Measurements from ENCODE around the gene P2RX6. TPM values are rescaled to one million over a fixed set of nuclear protein-coding genes. Genes with fewer than 3 reads are reported as not detected.
A peak's percentile ranks its signal among the peaks of the same experiment; 100 is the strongest.

The P2RX6 gene
- total RNA-seq, 1 experiment from 2014 or later: 0.45 TPM

DNA sequence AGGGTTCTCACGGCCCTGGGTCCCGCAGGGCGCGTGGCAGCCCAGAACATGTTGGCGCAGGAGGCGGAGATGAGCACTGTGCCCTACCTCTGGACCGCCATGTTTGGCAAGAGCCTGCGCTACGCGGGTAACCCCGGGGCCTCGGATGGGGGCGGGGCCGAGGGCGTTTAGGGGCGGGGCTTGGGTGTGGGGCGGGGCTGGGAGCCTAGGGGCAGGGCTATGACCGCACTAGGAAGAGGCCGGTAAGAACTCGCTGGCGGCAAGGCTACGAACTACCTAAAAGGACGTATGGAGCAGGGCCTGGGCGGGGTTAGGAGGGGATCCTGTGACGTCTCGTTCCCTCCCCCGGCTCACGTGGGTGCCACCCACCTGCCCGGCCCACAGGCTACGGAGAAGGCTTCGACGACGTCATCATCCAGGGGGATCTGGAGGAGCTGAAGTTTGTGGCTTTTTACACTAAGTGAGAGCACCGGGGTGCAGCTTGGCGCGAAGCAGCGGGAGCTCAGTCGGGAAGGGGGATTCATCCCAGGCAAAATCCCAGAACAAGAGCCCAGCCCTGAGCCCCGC, 35.6 kb upstream of the P2RX6 start:
- no peak for DNase-seq (ENCODE audit: low read depth)

DNA sequence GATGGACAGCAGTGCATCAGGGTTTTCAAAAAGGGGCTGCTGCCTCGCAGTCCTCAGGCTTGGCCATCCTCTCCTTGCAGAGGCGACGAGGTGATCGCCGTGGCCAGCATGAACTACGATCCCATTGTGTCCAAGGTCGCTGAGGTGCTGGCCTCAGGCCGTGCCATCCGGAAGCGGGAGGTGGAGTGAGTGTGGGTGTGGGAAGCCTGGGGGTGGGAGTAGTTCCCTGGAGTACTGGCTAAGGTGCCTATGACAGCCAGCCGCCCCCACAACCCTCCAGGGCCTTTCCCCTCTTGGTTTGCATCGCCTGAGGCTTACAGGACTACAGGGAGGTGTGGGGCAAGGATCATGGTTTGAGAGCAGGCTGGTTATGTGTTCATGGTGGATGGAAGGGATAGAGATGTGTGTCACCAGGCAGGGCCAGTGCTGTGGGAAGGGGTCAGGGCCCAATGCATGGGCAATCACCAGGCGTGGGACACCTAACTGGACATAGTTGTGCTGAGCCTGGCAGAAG, 35.0 kb upstream of the P2RX6 start:
- DNase-seq (ENCODE audit: low read depth): no peak

DNA sequence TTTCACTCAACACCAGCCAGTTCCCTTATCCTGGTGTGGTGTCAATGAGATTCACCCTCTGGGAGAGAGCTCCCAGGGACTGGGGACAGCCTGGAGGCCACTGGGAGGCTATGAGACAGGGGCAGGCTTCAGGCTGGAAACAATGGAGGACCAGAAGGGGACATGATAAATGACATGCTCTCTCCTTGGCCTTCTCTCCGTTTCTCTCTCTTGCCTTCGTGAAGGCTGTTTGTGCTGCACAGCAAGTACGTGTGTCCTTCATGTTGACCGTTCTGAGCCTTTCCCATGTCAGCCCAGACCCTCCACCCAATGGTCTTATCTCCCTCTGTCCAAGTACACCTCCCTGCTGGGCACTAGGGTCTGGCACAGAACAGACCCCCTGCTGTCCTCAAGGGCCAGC, 34.4 kb upstream of the P2RX6 start:
- no peak for DNase-seq (ENCODE audit: low read depth)

DNA sequence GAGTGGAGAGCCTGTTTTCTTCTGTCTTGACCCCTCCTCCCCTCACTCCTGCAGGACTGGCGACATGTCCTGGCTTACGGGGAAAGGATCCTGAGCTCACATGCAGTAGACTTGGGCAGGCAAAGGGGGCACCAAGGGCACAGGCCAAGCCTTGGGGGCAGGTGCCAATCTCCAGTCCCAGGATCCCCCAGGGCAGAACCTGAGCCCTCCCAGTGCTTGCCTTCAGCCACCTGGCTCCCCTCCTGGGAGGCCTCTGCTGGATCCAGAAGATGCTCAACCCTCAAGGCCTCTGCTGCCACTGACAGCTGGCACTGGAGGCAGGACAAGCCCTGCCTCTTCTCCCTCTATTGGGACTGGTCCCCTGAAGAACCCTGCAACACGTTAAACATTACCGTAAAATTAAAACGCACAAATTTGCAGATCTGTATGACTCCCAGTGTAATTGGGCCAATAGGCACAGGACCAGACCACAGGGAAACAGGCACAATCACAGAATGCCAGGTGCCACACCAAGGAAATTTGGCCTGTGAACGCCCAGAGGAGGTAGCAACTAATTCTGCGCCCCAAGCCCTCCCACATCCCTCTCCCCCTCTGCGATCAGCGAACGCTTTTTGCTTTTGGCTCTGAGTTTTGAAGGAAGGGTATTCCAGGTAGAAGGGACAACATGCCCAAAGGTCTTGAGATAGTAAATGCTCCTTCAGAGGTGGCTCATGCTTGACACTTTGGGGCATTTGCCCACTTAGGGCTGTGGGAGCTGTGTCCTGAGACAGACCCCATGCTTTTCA, 33.8 kb upstream of the P2RX6 start:
- no peak for DNase-seq (ENCODE audit: low read depth)

DNA sequence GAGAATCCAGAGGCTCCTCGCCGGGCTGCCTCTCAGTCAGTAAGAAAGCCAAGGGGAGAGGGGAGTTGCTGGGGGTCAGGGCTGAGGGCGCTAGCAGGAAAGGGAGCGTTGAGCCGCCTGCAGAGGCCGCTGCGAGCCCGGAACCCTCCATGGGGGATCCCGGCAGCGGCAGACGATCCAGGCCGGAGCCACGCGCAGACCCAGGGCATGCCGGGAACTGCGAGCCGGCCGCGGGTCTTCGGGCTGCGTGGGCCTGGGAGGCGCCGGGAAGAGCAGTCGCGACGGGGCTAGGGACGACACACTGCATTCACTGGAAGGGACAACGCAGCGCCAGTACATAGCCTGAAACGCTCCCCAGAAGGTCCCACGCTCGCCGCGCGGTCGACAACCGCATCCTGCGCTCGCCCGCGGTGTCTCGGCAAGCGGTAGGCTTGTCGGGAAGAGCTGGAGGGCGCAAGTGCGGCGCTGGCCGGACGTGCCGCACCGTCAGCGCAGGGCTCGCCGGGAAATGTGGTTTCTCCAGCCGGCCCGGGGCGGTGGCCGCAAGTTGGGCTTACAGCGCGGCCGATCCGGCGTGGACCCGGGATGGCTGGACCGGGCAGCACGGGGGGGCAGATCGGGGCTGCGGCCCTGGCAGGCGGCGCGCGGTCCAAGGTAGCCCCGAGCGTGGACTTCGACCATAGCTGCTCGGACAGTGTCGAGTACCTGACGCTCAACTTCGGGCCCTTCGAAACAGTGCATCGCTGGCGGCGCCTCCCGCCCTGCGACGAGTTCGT, 33.0 kb upstream of the P2RX6 start, which contains the start of gene LZTR1:
Gene LZTR1 (plus strand): TSS at position 511 of the 776 bp plus-strand sequence. CDS start 75 bp downstream, at position 586.
- peak; percentile 83 for DNase-seq (ENCODE audit: low read depth)

DNA sequence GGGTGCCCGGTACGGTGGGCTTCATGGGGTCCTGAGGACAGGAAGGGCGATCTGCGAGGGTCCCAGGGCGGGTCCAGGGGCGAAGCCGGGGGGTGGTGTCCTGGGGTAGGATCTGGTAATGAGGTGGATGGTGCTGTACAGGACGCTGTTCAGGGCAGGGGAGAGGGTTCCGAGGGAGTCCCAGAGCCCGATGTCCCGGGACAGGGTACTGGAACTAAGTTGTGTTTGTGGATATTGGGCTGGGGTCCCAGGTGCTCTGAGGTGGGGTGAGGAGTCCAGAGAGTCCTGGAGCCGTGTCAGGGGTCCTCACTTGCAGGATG, 32.4 kb upstream of the P2RX6 start:
- no peak for DNase-seq (ENCODE audit: low read depth)

DNA sequence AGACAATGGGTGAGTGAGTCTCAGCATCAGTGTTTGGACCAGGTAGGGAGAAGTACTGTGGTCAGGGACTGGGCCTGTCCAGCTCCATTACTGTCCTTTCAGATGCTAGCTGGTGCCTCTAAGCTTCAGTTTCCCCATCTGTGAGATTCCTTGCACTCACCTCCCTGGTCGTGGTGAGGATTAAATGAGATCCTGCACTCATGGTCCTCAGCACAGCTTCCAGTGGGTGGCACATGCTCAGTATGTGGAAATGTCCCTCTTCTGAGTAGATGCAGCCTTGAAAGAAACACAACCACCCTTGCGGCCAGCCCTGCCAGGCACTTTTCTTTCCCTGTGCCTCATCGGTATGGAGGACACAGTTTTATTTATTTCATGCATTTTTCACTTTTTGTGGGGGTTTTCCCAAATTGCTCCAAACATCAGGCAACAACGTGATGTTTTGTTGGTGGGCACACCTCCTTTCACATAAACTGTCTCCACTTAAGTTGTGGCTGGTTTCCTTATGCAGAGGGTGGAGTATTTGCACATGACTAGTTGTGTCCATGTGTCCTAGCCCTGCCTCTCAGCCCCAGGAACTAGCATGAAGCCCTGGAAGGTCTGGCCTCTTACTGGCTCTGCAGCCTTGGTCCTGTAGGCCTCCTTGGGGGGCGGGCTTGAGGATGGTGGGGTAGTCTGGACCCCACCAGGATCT, 31.7 kb upstream of the P2RX6 start:
- DNase-seq (ENCODE audit: low read depth): no peak

DNA sequence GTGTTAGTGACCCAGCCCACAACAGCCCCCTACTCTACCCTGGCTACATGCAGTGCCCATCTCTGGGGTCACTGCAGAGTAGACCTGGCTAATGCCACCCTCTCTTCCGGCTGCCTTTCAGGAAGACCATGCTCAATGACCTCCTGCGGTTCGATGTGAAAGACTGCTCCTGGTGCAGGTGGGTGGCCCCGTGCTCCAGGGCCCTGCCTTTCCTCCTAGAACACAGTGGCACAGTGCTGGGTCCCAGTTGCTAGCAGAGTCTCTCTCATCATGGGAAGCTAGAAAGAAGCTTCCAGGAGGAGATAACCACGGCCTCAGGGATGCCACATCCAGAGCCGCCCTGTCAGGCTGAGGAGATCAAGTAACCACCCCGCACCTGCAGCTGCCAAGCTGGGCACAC, 29.2 kb upstream of the P2RX6 start:
- DNase-seq (ENCODE audit: low read depth): no peak

DNA sequence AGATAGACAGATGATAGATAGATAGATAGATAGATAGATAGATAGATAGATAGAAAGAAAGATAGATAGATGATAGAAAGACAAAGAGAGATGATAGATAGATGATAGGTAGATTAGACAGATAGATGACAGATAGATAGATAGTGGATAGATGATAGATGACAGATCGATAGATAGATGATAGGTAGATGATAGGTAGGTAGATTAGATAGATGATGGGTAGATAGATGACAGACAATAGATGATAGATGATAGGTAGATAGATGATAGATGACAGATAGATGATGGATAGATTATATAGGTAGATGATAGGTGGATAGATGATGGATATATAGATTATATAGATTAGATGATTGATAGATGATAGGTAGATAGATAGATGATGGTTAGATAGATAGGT, 28.6 kb upstream of the P2RX6 start:
- DNase-seq (ENCODE audit: low read depth): no peak

DNA sequence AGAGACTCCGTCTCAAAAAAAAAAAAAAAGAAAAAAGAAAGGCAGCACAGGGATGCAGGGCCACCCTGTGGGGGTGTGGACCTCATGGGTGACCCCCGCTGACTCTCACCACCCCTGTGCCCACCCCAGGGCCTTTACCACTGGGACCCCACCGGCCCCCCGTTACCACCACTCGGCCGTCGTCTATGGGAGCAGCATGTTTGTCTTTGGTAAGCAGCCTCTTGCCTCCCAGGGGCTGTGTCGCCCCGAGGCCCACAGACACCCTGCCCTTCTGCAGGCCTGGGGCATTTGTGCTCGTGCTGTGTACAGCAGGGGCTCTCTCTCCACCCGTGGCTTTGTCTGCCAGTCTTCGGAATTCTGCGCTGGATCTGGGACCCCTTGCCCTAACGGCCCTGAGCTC, 27.6 kb upstream of the P2RX6 start:
- DNase-seq (ENCODE audit: low read depth): no peak

DNA sequence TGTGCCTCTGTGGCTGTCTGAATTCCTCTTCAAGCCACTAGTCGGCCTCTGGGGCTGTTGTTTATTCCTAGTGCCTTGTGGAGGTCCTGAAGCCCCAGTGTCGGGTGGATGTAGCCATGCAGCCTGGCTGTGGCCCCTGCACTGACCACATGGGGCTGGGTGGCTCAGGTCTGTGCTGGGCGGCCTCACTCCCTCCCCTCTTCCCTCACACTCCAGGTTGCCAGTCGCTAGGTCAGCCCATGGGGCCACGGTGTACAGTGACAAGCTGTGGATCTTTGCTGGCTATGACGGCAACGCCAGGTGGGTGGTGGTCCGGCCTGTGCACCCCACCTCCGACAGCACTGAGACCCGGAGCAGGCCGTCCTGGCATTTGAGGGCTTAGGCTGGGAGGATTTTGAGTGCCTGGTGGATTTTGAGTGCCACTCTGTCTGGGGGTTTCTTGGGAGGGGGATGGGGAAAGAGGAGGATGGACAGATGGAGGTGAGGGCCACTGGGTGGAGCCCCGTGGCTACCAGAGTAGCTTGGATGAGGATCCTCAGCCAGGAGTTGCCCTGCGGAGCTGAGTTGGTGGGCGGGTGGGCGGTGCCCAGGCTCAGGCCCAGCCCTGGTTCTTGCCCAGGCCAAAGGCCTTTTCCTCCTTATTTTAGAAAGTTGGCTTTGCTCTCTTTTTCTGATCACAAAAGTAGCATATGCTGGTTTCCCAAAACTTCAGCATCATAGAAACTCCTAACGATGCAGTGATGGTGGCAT, 26.2 kb upstream of the P2RX6 start:
- DNase-seq (ENCODE audit: low read depth): no peak

DNA sequence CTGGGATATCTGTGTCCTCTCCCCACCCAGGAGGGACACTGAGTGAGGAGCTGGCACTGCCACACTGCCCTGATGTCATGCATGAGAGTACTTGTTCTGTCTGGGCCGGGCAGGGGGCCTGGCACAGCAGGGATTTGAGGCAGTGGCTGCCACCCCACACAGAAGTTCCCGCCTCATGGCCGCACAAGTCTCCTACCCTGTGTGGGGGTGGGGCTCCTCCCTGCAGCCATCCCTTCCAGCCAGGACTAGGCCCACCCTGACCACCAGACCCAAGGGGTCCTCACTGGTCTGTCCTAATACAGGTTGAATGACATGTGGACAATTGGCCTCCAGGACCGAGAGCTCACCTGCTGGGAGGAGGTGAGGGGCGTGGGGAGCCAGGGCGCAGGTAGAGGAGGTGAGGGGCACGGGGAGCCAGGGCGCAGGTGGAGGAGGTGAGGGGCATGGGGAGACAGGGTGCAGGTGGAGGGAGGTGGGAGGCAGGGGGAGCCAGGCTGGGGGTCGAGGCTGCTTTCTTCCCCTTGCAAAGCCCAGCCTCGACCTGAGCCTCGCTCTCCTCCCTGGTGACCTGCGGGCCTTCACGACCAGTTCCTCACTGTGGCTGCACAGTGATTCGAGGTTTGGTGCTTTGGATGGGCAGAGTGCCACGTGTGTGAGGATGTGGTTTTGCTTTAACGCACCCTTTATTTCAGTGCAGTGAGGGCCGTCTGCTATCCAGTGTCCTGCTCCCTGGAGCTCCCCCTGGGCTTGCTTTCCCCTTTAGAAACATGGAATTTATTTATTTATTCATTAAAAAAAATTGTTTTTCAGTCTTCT, 25.4 kb upstream of the P2RX6 start:
- DNase-seq (ENCODE audit: low read depth): peak; percentile 45

DNA sequence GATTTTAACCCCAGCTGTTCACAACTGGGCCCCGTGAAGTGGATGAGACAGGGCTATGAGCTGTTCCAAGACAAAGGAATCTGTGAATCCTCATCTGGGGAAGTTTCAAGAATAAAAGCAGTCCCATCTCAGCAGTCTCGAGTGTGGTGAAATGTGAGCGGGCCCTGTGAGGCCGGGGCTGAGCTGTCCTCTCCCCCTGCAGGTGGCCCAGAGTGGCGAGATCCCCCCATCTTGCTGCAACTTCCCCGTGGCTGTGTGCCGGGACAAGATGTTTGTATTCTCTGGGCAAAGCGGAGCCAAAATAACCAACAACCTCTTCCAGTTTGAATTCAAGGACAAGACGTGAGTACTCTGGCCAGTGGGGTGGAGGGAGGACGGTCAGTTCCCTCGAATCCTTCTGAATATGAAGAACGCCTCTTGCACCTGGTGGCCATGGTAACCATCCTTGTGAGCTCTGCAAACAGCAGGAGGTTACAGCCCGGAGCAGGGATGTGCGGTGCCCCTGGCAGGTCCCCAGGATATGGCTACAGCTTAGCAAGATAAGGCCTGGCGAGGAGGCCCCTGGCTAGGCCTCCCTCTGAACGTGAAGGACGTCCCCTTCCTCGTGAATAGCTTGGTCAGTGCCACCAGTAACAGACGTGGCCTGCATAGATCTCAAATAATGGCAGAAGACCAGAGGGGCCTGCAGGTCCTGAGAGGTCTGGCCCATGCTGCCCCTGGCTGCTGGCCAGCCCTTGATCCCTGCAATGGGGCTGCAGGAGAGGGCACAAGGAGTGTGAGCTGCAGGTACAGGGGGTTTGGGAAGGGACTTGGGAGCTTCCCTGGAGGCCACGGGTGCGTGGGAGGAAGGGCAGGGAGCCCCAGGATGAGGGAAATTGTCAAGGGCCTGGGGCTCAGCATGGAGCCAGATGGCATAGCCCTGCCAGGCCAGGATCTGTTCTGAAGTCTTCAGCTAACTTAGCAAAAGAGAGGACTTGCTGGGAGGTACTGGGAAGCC, 24.5 kb upstream of the P2RX6 start:
- no peak for DNase-seq (ENCODE audit: low read depth)

DNA sequence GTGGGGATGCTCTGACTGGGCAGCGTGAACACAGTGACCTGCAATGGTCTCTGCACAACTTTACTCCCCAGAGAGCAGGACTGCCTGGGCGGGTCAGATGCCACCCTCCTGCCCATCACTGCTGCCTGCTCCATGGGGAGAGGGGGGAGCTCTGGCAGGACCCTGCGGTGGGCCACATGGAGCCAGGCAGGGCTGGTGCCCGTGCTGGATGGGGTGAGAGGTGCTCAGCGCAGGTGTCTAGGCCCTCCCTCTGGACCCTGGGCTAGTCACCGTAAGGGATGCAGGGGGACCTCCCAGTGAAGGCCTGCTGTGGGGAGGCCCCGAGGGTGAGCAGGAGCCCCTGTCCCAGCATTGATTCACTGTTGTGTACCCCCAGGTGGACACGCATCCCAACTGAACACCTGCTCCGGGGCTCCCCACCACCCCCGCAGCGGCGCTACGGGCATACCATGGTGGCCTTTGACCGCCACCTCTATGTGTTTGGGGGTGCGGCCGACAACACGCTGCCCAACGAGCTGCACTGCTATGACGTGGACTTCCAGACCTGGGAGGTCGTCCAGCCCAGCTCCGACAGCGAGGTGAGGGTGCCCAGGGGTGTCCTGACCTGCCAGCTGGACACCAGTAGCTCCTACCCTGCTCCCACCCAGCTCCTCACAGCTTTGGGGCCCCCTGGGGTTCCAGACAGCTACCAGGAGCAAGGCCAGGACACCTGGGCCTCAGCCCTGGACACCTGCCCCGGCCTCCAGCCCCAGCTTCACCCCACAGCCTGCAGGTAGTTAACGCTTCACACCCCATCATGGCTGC, 23.5 kb upstream of the P2RX6 start:
- DNase-seq (ENCODE audit: low read depth): no peak

DNA sequence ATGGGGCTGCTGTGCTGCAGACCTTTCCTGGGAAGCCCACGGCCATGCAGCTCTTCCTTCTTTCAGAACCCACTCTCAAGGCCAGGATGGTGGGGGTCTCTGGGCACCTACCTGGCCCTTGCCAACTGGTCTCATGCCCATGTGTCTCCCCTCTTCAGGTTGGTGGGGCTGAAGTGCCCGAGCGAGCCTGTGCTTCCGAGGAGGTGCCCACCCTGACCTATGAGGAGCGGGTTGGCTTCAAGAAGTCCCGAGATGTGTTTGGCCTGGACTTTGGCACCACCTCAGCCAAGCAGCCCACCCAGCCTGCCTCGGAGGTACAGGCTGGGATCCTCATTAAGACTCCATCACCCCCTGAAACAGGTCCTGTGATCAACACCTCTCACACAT, 22.9 kb upstream of the P2RX6 start:
- no peak for DNase-seq (ENCODE audit: low read depth)

DNA sequence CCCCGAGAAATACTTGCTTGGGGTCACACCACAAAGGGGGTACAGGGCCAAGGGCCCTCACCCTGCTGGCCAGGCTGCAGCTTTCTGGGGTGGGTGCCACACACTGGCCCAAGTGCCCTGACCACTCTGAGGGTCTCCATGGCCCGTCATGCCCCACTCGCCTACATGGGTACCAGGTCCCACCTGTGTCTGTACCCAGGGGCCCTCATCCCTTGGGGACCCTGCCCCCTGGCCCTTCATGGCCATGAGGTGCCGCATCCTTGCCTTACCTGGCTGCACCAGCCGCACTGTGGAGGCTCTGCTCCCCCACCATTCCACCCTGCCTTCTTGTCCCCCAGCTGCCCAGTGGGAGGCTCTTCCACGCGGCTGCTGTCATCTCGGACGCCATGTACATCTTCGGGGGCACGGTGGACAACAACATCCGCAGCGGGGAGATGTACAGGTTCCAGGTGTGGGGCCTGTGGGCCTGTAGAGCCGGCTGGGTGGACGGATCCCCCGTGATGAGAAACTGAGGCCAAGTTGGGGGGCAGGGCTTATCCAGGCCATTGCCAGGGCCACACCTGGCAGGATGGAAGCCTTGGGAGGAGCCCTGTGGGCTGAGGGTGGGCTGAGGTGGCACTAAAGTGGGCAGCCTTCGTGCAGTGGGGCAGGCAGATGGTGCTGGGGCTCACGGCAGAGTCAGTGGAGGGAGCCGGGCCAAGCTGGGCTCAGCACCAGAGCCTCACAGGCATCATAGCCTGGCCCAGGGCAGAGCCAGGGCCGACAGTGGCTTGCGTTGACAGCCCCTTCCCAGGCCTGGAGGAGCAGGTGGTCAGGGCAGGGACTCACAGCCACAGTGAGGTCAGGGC, 22.3 kb upstream of the P2RX6 start:
- DNase-seq (ENCODE audit: low read depth): no peak
